ENCODE results near the gene GRID2. TPM values are rescaled to one million over a fixed set of nuclear protein-coding genes. Genes with fewer than 3 reads are reported as not detected.
A peak's percentile ranks its signal among the peaks of the same experiment; 100 is the strongest.

GRID2 gene
- total RNA-seq, 1 donor from 2014 or later, result not detected

- no peak overlapping the region for H3K4me3 ChIP-seq (ENCODE audit: low read depth, low read length)
- no peak for DNase-seq (ENCODE audit: low read depth)
- TF ChIP-seq CTCF (conservative IDR thresholded peaks at IDR 0.05; ENCODE audit: low read depth, low read length), result no peak
Measured at GRCh38 chr4:93186846-93187245, 883.1 kb downstream of the GRID2 start.

- DNase-seq (ENCODE audit: low read depth), result no peak
- no peak overlapping the region for H3K4me3 ChIP-seq (ENCODE audit: low read depth, low read length)
- no peak for TF ChIP-seq CTCF (conservative IDR thresholded peaks at IDR 0.05; ENCODE audit: low read depth, low read length)
Measured at GRCh38 chr4:93187466-93187865, 883.7 kb downstream of the GRID2 start.

DNA sequence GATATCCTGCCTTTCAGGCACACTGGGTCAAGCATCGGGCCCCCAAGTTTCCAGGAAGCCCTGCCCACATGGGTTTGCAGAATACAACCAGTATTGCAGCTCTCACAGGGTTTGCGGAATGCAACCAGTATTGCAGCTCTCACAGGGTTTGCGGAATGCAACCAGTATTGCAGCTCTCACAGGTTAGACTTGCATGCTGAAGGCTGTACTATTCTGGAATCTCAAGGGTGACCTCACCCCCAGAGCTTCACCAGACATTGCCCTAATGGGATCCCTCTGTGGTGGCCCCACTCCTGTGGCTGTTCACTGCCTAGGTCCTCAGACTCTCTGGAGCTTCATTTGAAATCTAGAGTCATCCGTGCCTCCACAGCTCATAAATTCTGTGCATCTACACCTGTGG lies 884.1 kb downstream of the GRID2 start:
- no peak overlapping the region for H3K4me3 ChIP-seq (ENCODE audit: low read depth, low read length)
- no peak for DNase-seq (ENCODE audit: low read depth)
- TF ChIP-seq CTCF (conservative IDR thresholded peaks at IDR 0.05; ENCODE audit: low read depth, low read length), result no peak

- peak; percentile 9 for DNase-seq (ENCODE audit: low read depth)
Measured at GRCh38 chr4:93199492-93199891, 895.7 kb downstream of the GRID2 start.

DNA sequence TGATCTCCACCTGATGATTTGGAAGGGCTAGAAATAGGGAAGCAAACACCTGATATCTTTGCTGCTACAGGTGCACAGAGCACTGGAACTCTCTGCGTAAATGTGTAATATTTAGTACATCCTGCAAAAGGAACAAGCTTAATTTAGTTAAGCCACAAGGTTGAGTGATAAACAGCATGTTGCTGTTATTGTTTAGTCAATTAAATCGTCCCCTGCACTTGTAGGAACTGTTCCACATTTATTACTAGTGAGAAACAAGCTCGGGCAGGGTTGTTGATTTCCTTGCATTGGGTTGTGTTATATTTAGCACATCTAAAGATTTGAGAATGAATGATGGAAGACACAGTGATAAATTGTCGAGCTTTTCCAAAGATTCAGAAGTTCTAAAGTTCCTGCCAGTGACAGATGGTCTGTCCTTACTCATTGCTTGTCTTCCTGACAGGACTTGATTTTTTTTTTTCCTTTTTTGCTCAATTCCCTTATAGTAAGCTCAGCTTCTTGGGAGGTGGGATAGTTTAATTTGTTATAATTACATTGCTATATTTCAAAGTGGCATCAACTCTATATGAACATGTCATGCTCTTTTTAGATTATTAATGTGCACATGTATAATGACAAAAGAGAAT lies 897.8 kb downstream of the GRID2 start:
- TF ChIP-seq CTCF (conservative IDR thresholded peaks at IDR 0.05; ENCODE audit: low read depth, low read length), result no peak
- H3K4me3 ChIP-seq (ENCODE audit: low read depth, low read length), result no peak overlapping the region
- DNase-seq (ENCODE audit: low read depth), result no peak

More at GRCh38 chr4:93199492-93199891, 895.7 kb downstream of the GRID2 start:
- no peak overlapping the region for H3K4me3 ChIP-seq (ENCODE audit: low read depth, low read length)
- peak; percentile 62 for TF ChIP-seq CTCF (conservative IDR thresholded peaks at IDR 0.05; ENCODE audit: low read depth, low read length)

GRCh38 chr4:93203708-93204107 lies 899.9 kb downstream of the GRID2 start:
- DNase-seq (ENCODE audit: low read depth), result no peak
- H3K4me3 ChIP-seq (ENCODE audit: low read depth, low read length), result no peak overlapping the region
- TF ChIP-seq CTCF (conservative IDR thresholded peaks at IDR 0.05; ENCODE audit: low read depth, low read length), result no peak

- H3K4me3 ChIP-seq (ENCODE audit: low read depth, low read length), result no peak overlapping the region
- no peak for TF ChIP-seq CTCF (conservative IDR thresholded peaks at IDR 0.05; ENCODE audit: low read depth, low read length)
- DNase-seq (ENCODE audit: low read depth), result no peak
Measured at GRCh38 chr4:93212250-93212649, 908.5 kb downstream of the GRID2 start.

Data from epithelial cell of proximal tubule (primary cell).